ENCODE measurements around the gene RPP14. TPM values are rescaled to one million over a fixed set of nuclear protein-coding genes. Genes with fewer than 3 reads are reported as not detected.

RPP14 gene
- total RNA-seq, 1 experiment from 2014 or later, result 30.0 TPM

DNA sequence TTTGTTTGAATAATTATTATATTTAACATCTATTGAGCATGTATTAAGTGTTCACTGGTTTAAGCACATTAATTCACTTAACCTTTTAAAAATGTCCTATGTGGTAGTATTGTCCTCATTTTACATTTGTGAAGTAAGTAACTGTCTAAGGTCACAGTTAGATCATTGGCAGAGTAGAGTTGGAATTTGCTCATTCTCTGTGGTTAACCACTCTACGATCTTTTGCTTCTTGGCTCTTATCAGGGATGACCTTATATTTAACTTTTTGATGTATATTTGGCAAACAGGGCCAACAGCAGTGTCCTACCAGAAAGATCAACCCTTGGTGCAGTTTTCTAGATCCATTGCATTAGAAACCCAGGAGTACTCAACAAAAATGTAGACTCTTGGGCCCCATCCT, 60.7 kb downstream of the RPP14 start:
- intact Hi-C loops (cut with micrococcal nuclease), result no loop called here
- no peaks in the 10 kb centered on the region for H3K9me3 ChIP-seq (ENCODE audit: low read length)
- H2AFZ ChIP-seq (ENCODE audit: low read length), result no peak overlapping the region
- H3K4me3 ChIP-seq (ENCODE audit: low read length), result no peak overlapping the region
- H3K27ac ChIP-seq (ENCODE audit: low read length), result no peak overlapping the region
- no peaks in the 10 kb centered on the region for H3K9me2 ChIP-seq (replicated peaks; ENCODE audit: low read length)
- POLR2A ChIA-PET (ENCODE audit: unreplicated experiment), result interaction anchor here (0.6 kb wide), 1 partner anchor 31 kb away, joined by 5 read pairs; no protein-coding TSS in a partner anchor
- no peaks in the 10 kb centered on the region for H4K20me1 ChIP-seq (ENCODE audit: low read length)
- no peaks in the 10 kb centered on the region for H3K27me3 ChIP-seq (ENCODE audit: low read length)
- H3F3A ChIP-seq (ENCODE audit: low read length, unreplicated experiment), result no peaks in the 10 kb centered on the region
- no peak overlapping the region for H3K4me2 ChIP-seq (ENCODE audit: low read length)
- no peak for TF ChIP-seq EZH2 (IDR thresholded peaks at IDR 0.05; ENCODE audit: low read length, unreplicated experiment)
- no peak for TF ChIP-seq EZH2phosphoT487 (IDR thresholded peaks at IDR 0.05; ENCODE audit: borderline replicate concordance, low read length)
- TF ChIP-seq, protein P1, sequence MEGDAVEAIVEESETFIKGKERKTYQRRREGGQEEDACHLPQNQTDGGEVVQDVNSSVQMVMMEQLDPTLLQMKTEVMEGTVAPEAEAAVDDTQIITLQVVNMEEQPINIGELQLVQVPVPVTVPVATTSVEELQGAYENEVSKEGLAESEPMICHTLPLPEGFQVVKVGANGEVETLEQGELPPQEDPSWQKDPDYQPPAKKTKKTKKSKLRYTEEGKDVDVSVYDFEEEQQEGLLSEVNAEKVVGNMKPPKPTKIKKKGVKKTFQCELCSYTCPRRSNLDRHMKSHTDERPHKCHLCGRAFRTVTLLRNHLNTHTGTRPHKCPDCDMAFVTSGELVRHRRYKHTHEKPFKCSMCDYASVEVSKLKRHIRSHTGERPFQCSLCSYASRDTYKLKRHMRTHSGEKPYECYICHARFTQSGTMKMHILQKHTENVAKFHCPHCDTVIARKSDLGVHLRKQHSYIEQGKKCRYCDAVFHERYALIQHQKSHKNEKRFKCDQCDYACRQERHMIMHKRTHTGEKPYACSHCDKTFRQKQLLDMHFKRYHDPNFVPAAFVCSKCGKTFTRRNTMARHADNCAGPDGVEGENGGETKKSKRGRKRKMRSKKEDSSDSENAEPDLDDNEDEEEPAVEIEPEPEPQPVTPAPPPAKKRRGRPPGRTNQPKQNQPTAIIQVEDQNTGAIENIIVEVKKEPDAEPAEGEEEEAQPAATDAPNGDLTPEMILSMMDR (conservative IDR thresholded peaks at IDR 0.05; ENCODE audit: low read depth, low read length), result no peak
- CTCF ChIA-PET, result no interaction called here
- no peak overlapping the region for H3K9ac ChIP-seq (ENCODE audit: low read length)
- H3K4me1 ChIP-seq (ENCODE audit: insufficient read depth, low read length), result no peaks in the 10 kb centered on the region
- no peaks in the 10 kb centered on the region for H3K36me3 ChIP-seq (ENCODE audit: low read depth, low read length)
- H3K79me2 ChIP-seq (ENCODE audit: low read length), result no peaks in the 10 kb centered on the region
- ATAC-seq (no peak), DNase-seq (no peak)
- BruUV-seq (replicated peaks), result no TSS peak

GRCh38 chr3:58369038-58369437, 63.0 kb downstream of the RPP14 start:
- Histone ChIP-seq H3K9ac (ENCODE audit: low read length) (no peak overlapping the region), H3K27ac (ENCODE audit: low read length) (no peak overlapping the region), H3K4me1 (ENCODE audit: insufficient read depth, low read length) (no peaks in the 10 kb centered on the region), H3K9me2 (replicated peaks; ENCODE audit: low read length) (no peaks in the 10 kb centered on the region), H3K27me3 (ENCODE audit: low read length) (no peaks in the 10 kb centered on the region), H3K36me3 (ENCODE audit: low read depth, low read length) (no peaks in the 10 kb centered on the region), H4K20me1 (ENCODE audit: low read length) (no peaks in the 10 kb centered on the region), H3K79me2 (ENCODE audit: low read length) (no peaks in the 10 kb centered on the region), H3K9me3 (ENCODE audit: low read length) (no peaks in the 10 kb centered on the region), H3K4me3 (ENCODE audit: low read length) (no peak overlapping the region), H3F3A (ENCODE audit: low read length, unreplicated experiment) (no peaks in the 10 kb centered on the region), H3K4me2 (ENCODE audit: low read length) (no peak overlapping the region), H2AFZ (ENCODE audit: low read length) (no peak overlapping the region)
- BruUV-seq (replicated peaks), result no TSS peak
- ChIA-PET CTCF (no interaction called here), POLR2A (ENCODE audit: unreplicated experiment) (no interaction called here)
- DNase-seq (no peak), ATAC-seq (no peak)
- intact Hi-C loops (cut with micrococcal nuclease), result no loop called here
- TF ChIP-seq EZH2 (IDR thresholded peaks at IDR 0.05; ENCODE audit: low read length, unreplicated experiment) (no peak), EZH2phosphoT487 (IDR thresholded peaks at IDR 0.05; ENCODE audit: borderline replicate concordance, low read length) (no peak)
- TF ChIP-seq, protein P1 (conservative IDR thresholded peaks at IDR 0.05; ENCODE audit: low read depth, low read length), result no peak

Other genes with a start within 250 kb of the RPP14 start
- 0.36 and 0.63 TPM in 2 replicates for gene DNASE1L3, start 95.3 kb upstream of the RPP14 start, total RNA-seq (2014; rRNA removed)
- 11.6 and 13.4 TPM in 2 replicates for gene ABHD6, start 68.5 kb upstream of the RPP14 start, total RNA-seq (2014; rRNA removed)
- gene HTD2, start 275 bp downstream of the RPP14 start, total RNA-seq (2014; rRNA removed), result 4.9 and 6.9 TPM in 2 replicates
- gene PXK, start 26.6 kb downstream of the RPP14 start, total RNA-seq (2014; rRNA removed), result 11.1 and 14.5 TPM in 2 replicates
- gene PDHB, start 127.6 kb downstream of the RPP14 start, total RNA-seq (2014; rRNA removed), result 103 and 140 TPM in 2 replicates
- 13.1 and 13.6 TPM in 2 replicates for gene KCTD6, start 185.9 kb downstream of the RPP14 start, total RNA-seq (2014; rRNA removed)
- gene ACOX2, start 230.9 kb downstream of the RPP14 start, total RNA-seq (2014; rRNA removed), result 9.8 and 10.8 TPM in 2 replicates

All from PC-3 (cell line).